Measurements from ENCODE around the gene RNU11.
A peak's percentile ranks its signal among the peaks of the same experiment; 100 is the strongest.
"Not testable (repeated sequence)": the region's sequence is repeated elsewhere in the genome, so short reads cannot be mapped to it uniquely, and the experiment has no call there.

Gene RNU11

GRCh38 chr1:28648474-28649198, at the start of gene RNU11:
Gene RNU11, plus strand, starts transcription at chr1:28648600.
- DNase-seq (ENCODE audit: low spot score): peak; percentile 99

DNA sequence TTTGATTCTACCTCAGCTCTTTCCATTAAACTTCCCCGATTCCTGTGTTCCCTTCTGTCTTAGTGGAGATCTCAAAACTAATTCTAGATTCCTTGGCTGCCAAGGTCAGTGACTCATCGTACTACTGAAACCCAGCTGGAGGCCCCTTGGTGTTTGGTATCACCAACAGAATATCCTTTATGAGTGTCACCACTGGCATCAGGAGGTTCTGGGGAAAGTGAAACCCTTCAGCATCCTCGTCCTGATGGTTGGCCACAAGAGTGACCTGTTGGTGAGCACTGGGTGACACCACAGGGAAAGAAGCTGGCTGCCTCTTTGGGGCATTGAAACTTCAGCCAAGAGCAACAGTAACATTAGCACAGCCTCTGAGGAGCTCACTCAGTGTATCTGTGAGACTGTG, 46.7 kb upstream of the RNU11 start:
- no peak for DNase-seq (ENCODE audit: low spot score)

DNA sequence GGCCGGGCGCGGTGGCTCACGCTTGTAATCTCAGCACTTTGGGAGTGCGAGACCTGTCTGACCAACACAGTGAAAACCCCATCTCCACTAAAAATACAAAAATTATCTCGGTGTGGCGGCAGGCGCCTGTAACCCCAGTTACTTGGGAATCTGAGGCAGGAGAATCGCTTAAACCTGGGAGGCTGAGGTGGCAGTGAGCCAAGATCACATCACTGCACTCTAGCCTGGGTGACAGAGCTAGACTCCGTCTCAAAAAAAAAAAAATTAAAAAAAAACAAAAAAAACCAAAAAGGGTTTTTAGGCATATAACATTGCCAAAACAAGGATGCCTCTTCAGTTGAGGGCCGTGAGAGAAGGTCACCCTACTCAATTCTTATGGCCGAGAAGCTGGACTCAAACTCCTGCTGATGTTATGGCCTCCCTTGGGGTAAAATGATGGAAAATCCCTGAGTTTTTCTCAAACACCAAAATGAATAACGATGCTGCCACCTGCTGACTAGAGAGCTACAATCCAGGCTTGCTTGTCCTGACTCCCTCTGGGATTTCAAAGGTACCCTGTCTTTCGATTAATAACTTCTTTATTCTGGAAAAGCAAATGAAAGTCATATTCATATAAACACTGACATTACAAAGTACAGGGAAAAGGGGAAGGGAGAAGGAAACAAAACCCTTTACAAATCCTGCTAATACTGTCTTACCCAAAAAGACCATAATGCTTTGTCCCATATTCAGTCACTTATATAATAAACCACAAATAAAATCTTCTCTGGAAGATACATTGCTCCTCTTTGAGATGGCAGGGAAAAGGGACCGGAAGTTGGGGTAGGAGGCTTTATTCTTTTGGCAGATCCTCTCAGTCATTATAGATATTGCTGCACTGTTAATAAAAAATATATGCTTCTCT, 45.6 kb upstream of the RNU11 start:
- peak; percentile 64 for DNase-seq (ENCODE audit: low spot score)

GRCh38 chr1:28604411-28604810, 44.0 kb upstream of the RNU11 start:
- no peak for DNase-seq (ENCODE audit: low spot score)

GRCh38 chr1:28604962-28605361, 43.4 kb upstream of the RNU11 start:
- DNase-seq (ENCODE audit: low spot score): no peak

- no peak for DNase-seq (ENCODE audit: low spot score)
Measured at GRCh38 chr1:28606771-28607170, 41.6 kb upstream of the RNU11 start.

DNA sequence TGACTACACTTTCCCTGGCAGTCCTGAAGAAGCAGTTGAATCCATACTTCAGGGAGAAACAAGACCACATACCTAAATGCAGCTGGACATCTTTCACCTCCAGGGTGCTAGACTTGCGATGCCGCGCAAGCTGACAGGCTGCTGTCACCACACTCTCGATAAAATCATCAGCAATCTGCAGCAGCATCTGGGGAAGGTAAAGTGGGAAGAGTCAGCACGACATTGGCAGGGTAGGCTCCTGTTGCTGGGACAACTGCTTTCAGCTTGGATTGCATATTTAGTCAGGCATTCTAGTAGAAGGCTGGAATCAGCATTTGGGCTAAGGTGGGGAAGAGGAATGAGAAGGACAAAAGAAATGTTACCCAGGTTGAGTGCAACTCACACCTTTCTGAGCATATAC, 35.2 kb upstream of the RNU11 start:
- DNase-seq (ENCODE audit: low spot score): no peak

DNA sequence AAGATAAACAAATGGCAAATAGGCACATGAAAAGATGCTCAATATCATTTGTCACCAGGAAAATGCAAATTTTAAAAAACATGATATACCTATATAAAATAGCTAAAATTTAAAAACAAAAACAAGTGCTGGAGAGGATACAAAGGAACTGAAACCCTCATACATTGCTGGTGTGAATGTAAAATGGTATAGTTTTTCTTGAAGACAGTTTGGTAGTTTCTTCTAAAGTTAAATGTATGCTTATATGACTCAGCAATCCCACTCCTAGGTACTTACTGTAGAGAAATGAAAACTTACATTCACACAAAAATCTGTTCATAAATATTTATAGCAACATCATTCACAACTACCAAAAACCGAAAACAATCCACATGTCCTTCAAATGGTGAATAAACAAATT, 16.7 kb upstream of the RNU11 start:
- no peak for DNase-seq (ENCODE audit: low spot score)

- DNase-seq (ENCODE audit: low spot score): no peak
Measured at GRCh38 chr1:28632560-28632959, 15.8 kb upstream of the RNU11 start.

GRCh38 chr1:28640766-28641165, 7.6 kb upstream of the RNU11 start:
- DNase-seq (ENCODE audit: low spot score): peak; percentile 77

GRCh38 chr1:28642056-28642846, 6.1 kb upstream of the RNU11 start:
- DNase-seq (ENCODE audit: low spot score): peak; percentile 49

- DNase-seq (ENCODE audit: low spot score): peak; percentile 98
Measured at GRCh38 chr1:28642847-28643635, 5.4 kb upstream of the RNU11 start, which contains the start of gene TAF12. Gene TAF12, minus strand, starts transcription at chr1:28643067. Its CDS starts 20,986 bp downstream, at chr1:28622081.

- peak; percentile 25 for DNase-seq (ENCODE audit: low spot score)
Measured at GRCh38 chr1:28644494-28644893, 3.9 kb upstream of the RNU11 start.

DNA sequence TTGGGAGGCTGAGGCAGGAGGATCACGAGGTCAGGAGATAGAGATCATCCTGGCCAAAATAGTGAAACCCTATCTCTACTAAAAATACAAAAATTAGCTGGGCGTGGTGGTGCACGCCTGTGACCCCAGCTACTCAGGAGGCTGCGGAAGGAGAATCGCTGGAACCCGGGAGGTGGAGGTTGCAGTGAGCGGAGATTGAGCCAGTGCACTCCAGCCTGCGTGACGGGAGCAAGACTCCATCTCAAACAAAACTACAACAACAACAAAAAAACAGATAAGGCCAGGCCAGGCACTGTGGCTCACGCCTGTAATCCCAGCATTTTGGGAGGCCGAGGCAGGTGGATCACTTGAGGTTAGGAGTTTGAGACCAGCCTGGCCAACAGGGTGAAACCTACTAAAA, 3.0 kb upstream of the RNU11 start:
- not testable (repeated sequence) for DNase-seq (ENCODE audit: low spot score)

GRCh38 chr1:28646040-28646439, 2.4 kb upstream of the RNU11 start:
- no peak for DNase-seq (ENCODE audit: low spot score)

DNA sequence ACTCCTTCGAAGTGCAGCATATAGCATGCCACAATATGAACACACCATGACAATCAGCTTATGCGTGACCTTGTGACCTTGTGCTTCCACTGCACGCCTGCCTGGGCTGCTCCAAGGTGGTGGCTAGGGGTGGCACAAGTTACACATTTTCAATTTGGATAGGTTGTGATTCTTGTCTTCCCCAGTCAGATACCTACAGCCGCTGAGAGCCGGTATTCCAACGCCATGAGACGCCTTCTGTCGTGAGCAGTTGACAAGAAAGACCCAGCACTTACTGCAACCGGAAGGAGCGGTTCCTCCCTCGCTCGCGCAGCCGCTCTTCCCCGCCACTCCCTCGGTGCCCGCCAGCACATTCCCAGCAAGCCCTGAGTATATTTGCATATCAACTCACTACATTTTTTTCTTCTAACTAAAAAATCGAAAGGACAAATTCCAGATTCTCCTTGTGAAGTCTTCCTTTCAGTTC, 359 bp upstream of the RNU11 start:
- DNase-seq (ENCODE audit: low spot score): peak; percentile 95

- not testable (repeated sequence) for DNase-seq (ENCODE audit: low spot score)
Measured at GRCh38 chr1:28653063-28653462, 4.7 kb downstream of the RNU11 start.

- not testable (repeated sequence) for DNase-seq (ENCODE audit: low spot score)
Measured at GRCh38 chr1:28653870-28654269, 5.5 kb downstream of the RNU11 start.

DNA sequence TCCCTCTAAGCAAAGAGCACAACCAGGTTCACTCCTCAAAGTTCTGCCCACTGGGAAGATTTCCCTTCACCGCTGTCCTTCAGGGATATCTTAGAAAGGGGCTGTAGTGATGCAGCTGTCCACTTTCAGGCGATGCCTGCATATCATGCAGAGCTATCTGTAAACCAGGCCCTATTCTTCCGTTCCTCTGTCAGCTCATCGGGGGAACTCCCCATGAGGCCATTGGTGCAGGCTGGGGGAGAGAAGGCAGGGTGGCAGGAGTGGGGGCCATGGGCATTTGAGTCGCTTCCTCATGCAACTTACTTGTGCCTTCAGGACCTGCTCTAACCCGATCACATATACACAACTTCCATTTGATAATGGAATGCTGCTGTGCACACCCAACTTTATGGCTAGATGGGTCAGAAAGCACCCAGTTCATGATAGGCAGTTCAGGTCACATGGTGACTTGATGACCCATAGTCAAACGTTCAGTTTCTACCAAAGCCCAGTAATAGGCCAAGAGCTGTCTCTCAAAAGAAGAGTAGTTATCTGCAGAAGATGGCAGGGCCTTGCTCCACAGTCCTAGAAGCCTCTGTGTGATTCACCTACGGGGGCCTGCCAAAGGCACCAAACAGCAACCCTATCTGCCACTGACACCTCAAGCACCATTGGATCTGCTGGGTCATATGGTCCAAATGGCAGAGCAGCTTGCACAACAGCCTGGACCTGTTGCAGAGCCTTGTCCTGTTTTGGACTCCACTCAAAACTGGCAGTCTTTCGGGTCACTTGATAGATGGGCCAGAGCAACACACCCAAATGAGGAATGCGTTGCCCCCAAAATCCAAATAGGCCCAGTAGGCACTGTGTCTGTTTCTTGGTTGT, 7.3 kb downstream of the RNU11 start:
- DNase-seq (ENCODE audit: low spot score): not testable (repeated sequence)

DNA sequence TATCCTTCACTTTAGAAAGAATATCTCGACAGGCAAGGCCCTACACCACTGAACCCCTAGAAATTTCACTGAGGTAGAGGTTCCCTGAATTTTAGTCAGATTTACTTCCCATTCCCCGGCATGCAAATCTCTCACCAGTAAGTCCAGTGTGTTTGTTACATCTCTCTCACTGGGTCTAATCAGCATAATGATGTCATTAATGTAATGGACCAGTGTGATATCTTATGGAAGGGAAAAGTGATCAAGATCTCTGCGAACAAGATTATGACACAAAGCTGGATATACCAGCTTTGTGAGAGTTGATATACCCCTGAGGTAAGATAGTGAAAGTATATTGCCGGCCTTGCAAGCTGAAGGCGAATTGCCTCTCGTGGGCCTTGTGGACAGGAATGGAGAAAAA, 7.9 kb downstream of the RNU11 start:
- no peak for DNase-seq (ENCODE audit: low spot score)

Measured in NAMALWA (cell line).